ENCODE measurements around the gene RHBDF2.
A peak's percentile ranks its signal among the peaks of the same experiment; 100 is the strongest.

RHBDF2 gene

DNA sequence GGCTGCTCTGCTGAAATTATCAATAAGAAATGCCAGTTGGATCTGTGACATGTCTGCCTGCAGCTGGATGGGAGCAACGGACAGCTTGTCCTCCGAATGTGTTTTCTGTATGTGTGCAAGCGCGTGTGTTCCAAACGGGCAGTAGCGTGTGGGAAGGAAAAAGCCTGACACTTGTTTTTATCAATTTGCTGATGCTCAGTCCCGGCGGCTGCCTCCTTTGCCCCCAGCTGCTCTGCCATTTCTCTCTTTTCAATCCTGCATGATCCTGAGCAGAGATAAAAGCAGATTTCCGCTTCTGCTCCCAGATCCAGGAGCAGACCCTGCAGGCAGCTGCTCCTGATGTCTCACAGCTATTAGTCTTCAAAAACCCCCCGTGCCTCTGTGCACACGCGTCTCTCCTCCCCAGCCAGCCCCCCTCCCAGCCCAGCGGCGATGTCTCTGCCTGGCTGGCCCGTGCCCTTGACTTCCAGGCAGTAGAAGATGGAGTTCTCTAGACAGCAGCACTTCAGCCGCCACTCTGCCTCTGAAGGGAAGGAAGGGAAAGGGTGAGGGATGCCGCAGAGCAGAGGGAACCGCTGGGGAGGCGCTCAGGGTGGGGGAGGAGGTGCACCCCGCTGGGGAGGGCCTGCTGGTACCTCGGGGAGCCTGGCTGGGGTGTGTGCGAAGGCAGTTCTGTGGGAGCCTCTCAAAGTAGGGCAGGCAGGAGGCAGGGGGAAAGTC is 42.8 kb upstream of the RHBDF2 start:
- H3K9ac ChIP-seq (ENCODE audit: low read depth in 1 of 2, low read length in 2 of 2) = no peak overlapping the region
- no peaks in the 10 kb centered on the region for H3K36me3 ChIP-seq (ENCODE audit: control insufficient read depth in 2 of 2, insufficient read depth in 2 of 2, low read length in 2 of 2)
- no peak overlapping the region for H3K4me3 ChIP-seq (ENCODE audit: low read length in 2 of 2)
- H3K9me3 ChIP-seq (ENCODE audit: control insufficient read depth in 2 of 2, low read length in 2 of 2) = no peaks in the 10 kb centered on the region
- H3K27me3 ChIP-seq (ENCODE audit: control insufficient read depth in 2 of 2, insufficient read depth in 2 of 2, low read length in 2 of 2) = peaks cover 8 to 38% of the 10 kb centered on the region in 2 donors
- H3K27ac ChIP-seq (ENCODE audit: low read depth in 2 of 2, low read length in 2 of 2) = no peak overlapping the region
- peaks cover 14 to 24% of the 10 kb centered on the region in 2 donors for H3K4me1 ChIP-seq (ENCODE audit: control insufficient read depth in 2 of 2, insufficient read depth in 2 of 2, low read length in 2 of 2)

DNA sequence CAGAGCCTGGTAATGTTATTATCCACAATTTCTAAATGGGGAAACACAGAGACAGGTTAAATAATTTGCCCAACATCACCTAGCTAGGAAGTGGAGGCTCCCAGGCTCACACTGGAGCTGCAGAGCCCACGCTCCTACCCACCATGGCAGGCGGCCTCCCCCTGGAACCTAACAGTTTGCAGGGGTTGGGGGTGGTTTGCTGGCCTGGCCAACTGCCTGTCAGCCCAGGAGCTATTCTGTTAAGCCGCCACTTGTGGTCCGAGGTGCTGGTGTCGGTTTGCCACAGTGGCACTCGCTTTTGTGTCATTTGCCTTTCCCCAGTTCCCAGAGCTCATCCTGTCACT is 42.2 kb upstream of the RHBDF2 start:
- Histone ChIP-seq H3K9me3 (ENCODE audit: control insufficient read depth in 2 of 2, low read length in 2 of 2) (no peaks in the 10 kb centered on the region), H3K4me3 (ENCODE audit: low read length in 2 of 2) (no peak overlapping the region), H3K4me1 (ENCODE audit: control insufficient read depth in 2 of 2, insufficient read depth in 2 of 2, low read length in 2 of 2) (peaks cover 14 to 24% of the 10 kb centered on the region in 2 donors), H3K36me3 (ENCODE audit: control insufficient read depth in 2 of 2, insufficient read depth in 2 of 2, low read length in 2 of 2) (no peaks in the 10 kb centered on the region), H3K27ac (ENCODE audit: low read depth in 2 of 2, low read length in 2 of 2) (no peak overlapping the region), H3K27me3 (ENCODE audit: control insufficient read depth in 2 of 2, insufficient read depth in 2 of 2, low read length in 2 of 2) (peaks cover 13 to 42% of the 10 kb centered on the region in 2 donors), H3K9ac (ENCODE audit: low read depth in 1 of 2, low read length in 2 of 2) (no peak overlapping the region)

- Histone ChIP-seq H3K9ac (ENCODE audit: low read depth in 1 of 2, low read length in 2 of 2) (no peak overlapping the region), H3K9me3 (ENCODE audit: control insufficient read depth in 2 of 2, low read length in 2 of 2) (no peaks in the 10 kb centered on the region), H3K4me1 (ENCODE audit: control insufficient read depth in 2 of 2, insufficient read depth in 2 of 2, low read length in 2 of 2) (peaks cover 14 to 24% of the 10 kb centered on the region in 2 donors), H3K4me3 (ENCODE audit: low read length in 2 of 2) (no peak overlapping the region), H3K27ac (ENCODE audit: low read depth in 2 of 2, low read length in 2 of 2) (no peak overlapping the region), H3K27me3 (ENCODE audit: control insufficient read depth in 2 of 2, insufficient read depth in 2 of 2, low read length in 2 of 2) (peaks cover 16 to 44% of the 10 kb centered on the region in 2 donors), H3K36me3 (ENCODE audit: control insufficient read depth in 2 of 2, insufficient read depth in 2 of 2, low read length in 2 of 2) (no peaks in the 10 kb centered on the region)
These were observed 41.8 kb upstream of the RHBDF2 start for GRCh38 chr17:76542984-76543383.

- Histone ChIP-seq H3K9ac (ENCODE audit: low read depth in 1 of 2, low read length in 2 of 2) (no peak overlapping the region), H3K27me3 (ENCODE audit: control insufficient read depth in 2 of 2, insufficient read depth in 2 of 2, low read length in 2 of 2) (peaks cover 16 to 41% of the 10 kb centered on the region in 2 donors), H3K27ac (ENCODE audit: low read depth in 2 of 2, low read length in 2 of 2) (no peak overlapping the region), H3K4me3 (ENCODE audit: low read length in 2 of 2) (no peak overlapping the region), H3K4me1 (ENCODE audit: control insufficient read depth in 2 of 2, insufficient read depth in 2 of 2, low read length in 2 of 2) (peaks cover 14 to 24% of the 10 kb centered on the region in 2 donors), H3K36me3 (ENCODE audit: control insufficient read depth in 2 of 2, insufficient read depth in 2 of 2, low read length in 2 of 2) (no peaks in the 10 kb centered on the region), H3K9me3 (ENCODE audit: control insufficient read depth in 2 of 2, low read length in 2 of 2) (no peaks in the 10 kb centered on the region)
These were observed 41.3 kb upstream of the RHBDF2 start for GRCh38 chr17:76542566-76542971.

DNA sequence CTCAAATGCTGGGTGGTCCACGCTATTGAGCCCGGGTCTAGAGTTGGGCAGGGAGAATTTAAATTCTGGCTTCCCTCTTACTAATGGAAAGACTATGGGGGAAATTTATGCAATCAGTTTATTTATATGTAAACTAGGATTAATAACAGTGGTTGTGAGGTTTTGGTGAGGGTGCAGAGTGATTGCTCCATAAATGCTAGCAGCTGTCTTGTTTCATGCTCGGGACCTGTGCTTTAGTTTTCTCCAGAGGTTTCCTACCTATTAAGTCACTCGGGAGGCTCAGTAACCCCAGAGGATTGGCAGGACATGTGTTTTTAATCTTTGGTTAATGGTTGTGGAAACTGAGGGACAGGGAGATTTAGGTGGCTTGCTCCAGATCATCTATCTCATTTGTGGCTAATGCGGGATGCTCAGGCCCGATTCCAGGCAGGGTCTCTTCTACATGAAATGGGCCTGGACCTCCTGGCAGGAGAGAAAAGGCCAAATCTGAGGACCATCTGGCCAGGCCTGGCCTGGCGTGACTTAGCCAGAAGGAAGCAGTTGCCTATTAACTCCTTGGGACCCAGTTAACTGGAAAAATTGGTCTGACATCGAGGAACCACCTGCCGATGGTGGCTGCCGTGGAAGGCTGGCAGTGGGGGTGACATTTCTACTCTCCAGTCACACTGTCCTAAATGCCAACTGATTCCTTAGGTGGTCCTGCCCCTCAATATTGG is 40.7 kb upstream of the RHBDF2 start:
- no peaks in the 10 kb centered on the region for H3K36me3 ChIP-seq (ENCODE audit: control insufficient read depth in 2 of 2, insufficient read depth in 2 of 2, low read length in 2 of 2)
- H3K27ac ChIP-seq (ENCODE audit: low read depth in 2 of 2, low read length in 2 of 2) = peak overlapping the region in 1 of 2 donors; percentile 25
- H3K4me3 ChIP-seq (ENCODE audit: low read length in 2 of 2) = no peak overlapping the region
- peaks cover 15 to 20% of the 10 kb centered on the region in 2 donors for H3K4me1 ChIP-seq (ENCODE audit: control insufficient read depth in 2 of 2, insufficient read depth in 2 of 2, low read length in 2 of 2)
- H3K27me3 ChIP-seq (ENCODE audit: control insufficient read depth in 2 of 2, insufficient read depth in 2 of 2, low read length in 2 of 2) = peaks cover 16 to 40% of the 10 kb centered on the region in 2 donors
- no peaks in the 10 kb centered on the region for H3K9me3 ChIP-seq (ENCODE audit: control insufficient read depth in 2 of 2, low read length in 2 of 2)
- H3K9ac ChIP-seq (ENCODE audit: low read depth in 1 of 2, low read length in 2 of 2) = no peak overlapping the region

DNA sequence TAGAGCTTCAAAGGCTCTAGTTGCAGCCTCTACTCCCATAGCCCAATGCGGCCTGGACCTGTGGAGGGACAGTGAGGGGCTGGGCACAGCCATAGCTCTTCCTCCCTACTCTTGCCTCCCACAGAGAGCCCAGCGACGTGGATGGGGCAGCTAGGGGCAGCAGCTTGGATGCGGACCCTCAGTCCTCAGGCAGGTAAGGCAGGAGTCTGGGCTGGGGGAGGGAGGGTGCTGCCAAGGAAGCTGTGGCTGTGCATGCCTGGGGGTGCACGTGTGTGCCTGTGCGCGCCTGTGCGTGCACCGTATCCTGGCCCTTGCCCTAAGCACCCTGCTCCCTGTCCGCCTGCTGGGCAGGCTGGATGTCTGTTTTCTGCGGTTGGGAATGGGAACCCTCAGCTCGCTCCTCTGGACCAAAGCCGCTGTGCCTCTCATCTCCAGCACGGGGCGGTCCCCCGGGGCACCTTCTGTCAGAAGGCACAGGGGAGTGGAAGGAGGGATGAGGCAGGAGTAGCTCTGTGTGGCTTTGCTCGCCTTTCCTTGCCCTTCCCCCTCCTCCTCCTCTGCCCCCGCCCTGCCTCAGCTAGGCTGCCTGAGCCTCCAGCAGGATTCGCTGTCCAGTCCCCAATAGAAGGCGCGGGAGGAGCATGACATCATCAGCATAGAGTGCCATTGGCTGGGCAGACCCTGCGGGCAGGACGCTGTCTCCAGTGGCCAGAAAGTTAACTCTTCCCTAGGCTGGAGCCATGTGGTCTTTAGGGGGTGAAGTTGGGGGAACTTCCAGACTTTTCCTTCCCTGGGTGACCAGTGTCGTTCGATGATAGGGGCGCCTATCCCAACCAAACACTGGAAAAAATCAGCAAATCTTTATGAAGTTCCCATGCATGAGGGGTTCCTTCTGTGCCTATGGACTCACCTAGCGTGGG is 39.4 kb upstream of the RHBDF2 start:
- Histone ChIP-seq H3K27me3 (ENCODE audit: control insufficient read depth in 2 of 2, insufficient read depth in 2 of 2, low read length in 2 of 2) (peaks cover 23 to 37% of the 10 kb centered on the region in 2 donors), H3K4me1 (ENCODE audit: control insufficient read depth in 2 of 2, insufficient read depth in 2 of 2, low read length in 2 of 2) (peaks cover 9 to 13% of the 10 kb centered on the region in 2 donors), H3K4me3 (ENCODE audit: low read length in 2 of 2) (peak overlapping the region; percentile 55 to 74), H3K9ac (ENCODE audit: low read depth in 1 of 2, low read length in 2 of 2) (peak overlapping the region; percentile 63 to 66), H3K36me3 (ENCODE audit: control insufficient read depth in 2 of 2, insufficient read depth in 2 of 2, low read length in 2 of 2) (no peaks in the 10 kb centered on the region), H3K27ac (ENCODE audit: low read depth in 2 of 2, low read length in 2 of 2) (peak overlapping the region in 1 of 2 donors; percentile 63), H3K9me3 (ENCODE audit: control insufficient read depth in 2 of 2, low read length in 2 of 2) (no peaks in the 10 kb centered on the region)

- Histone ChIP-seq H3K9me3 (ENCODE audit: control insufficient read depth in 2 of 2, low read length in 2 of 2) (no peaks in the 10 kb centered on the region), H3K9ac (ENCODE audit: low read depth in 1 of 2, low read length in 2 of 2) (peak within 1 kb of the TSS; percentile 63 to 66), H3K4me1 (ENCODE audit: control insufficient read depth in 2 of 2, insufficient read depth in 2 of 2, low read length in 2 of 2) (peaks cover 12 to 13% of the 10 kb centered on the region in 2 donors), H3K27me3 (ENCODE audit: control insufficient read depth in 2 of 2, insufficient read depth in 2 of 2, low read length in 2 of 2) (peaks cover 23 to 31% of the 10 kb centered on the region in 2 donors), H3K27ac (ENCODE audit: low read depth in 2 of 2, low read length in 2 of 2) (peak within 1 kb of the TSS in 1 of 2 donors; percentile 63), H3K4me3 (ENCODE audit: low read length in 2 of 2) (peak within 1 kb of the TSS; percentile 55 to 74), H3K36me3 (ENCODE audit: control insufficient read depth in 2 of 2, insufficient read depth in 2 of 2, low read length in 2 of 2) (no peaks in the 10 kb centered on the region)
These were observed 38.5 kb upstream of the RHBDF2 start, which contains the start of gene PRCD for GRCh38 chr17:76539631-76540271. Gene PRCD (plus strand): TSS chr17:76540044. CDS start chr17:76540142, 98 bp downstream.

DNA sequence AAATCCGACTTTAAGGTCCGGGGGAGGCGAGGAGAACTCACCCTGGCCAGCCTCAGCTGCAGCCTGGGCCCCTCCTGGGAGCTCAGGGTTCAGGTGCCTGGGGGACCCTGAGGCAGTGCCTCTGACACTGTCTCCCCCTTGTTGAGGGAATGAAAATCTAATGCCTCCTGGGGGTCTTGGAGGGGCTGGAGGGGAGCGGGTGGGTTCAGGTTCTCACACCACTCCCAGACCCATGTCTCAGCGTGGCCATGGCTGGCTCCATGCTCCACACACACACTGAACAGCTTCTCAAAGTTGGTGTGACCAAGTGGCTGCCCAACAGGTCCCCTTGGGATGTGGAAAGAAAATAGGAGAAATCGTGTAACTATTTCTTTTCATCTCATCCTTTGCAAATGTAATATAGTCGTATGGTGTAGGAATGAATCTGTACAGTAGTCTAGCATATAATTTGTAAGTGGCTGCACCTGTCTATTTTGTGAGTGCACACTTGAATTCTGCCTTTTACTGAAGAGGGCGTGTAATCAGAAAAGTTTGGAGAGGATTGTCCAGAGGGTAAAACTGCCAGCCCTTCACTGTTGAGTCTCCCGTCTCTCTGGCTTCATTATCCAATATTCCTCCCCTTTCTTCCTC is 37.8 kb upstream of the RHBDF2 start:
- Histone ChIP-seq H3K36me3 (ENCODE audit: control insufficient read depth in 2 of 2, insufficient read depth in 2 of 2, low read length in 2 of 2) (no peaks in the 10 kb centered on the region), H3K9me3 (ENCODE audit: control insufficient read depth in 2 of 2, low read length in 2 of 2) (no peaks in the 10 kb centered on the region), H3K4me1 (ENCODE audit: control insufficient read depth in 2 of 2, insufficient read depth in 2 of 2, low read length in 2 of 2) (peaks cover 9% of the 10 kb centered on the region in 2 donors), H3K27me3 (ENCODE audit: control insufficient read depth in 2 of 2, insufficient read depth in 2 of 2, low read length in 2 of 2) (peaks cover 23 to 25% of the 10 kb centered on the region in 2 donors), H3K4me3 (ENCODE audit: low read length in 2 of 2) (no peak overlapping the region), H3K9ac (ENCODE audit: low read depth in 1 of 2, low read length in 2 of 2) (no peak overlapping the region), H3K27ac (ENCODE audit: low read depth in 2 of 2, low read length in 2 of 2) (peak overlapping the region in 1 of 2 donors; percentile 48)

- no peaks in the 10 kb centered on the region for H3K9me3 ChIP-seq (ENCODE audit: control insufficient read depth in 2 of 2, low read length in 2 of 2)
- peaks cover 20 to 21% of the 10 kb centered on the region in 2 donors for H3K27me3 ChIP-seq (ENCODE audit: control insufficient read depth in 2 of 2, insufficient read depth in 2 of 2, low read length in 2 of 2)
- H3K27ac ChIP-seq (ENCODE audit: low read depth in 2 of 2, low read length in 2 of 2) = peak overlapping the region; percentile 48 to 49
- H3K4me3 ChIP-seq (ENCODE audit: low read length in 2 of 2) = peak overlapping the region in 1 of 2 donors; percentile 13
- H3K9ac ChIP-seq (ENCODE audit: low read depth in 1 of 2, low read length in 2 of 2) = no peak overlapping the region
- peaks cover 9 to 10% of the 10 kb centered on the region in 2 donors for H3K4me1 ChIP-seq (ENCODE audit: control insufficient read depth in 2 of 2, insufficient read depth in 2 of 2, low read length in 2 of 2)
- H3K36me3 ChIP-seq (ENCODE audit: control insufficient read depth in 2 of 2, insufficient read depth in 2 of 2, low read length in 2 of 2) = no peaks in the 10 kb centered on the region
These were observed 37.2 kb upstream of the RHBDF2 start for GRCh38 chr17:76538281-76538931.
